DND-41 (cell line): ENCODE measurements around the gene TTPAL.

ENCODE experiments used
- CTCF ChIP-seq: IDR thresholded peaks from 2 replicates; pipeline ENCODE4 v1.5.1; 2012; ENCODE audit warnings: borderline replicate concordance, low read length, moderate library complexity, mild to moderate bottlenecking; ENCODE audit not compliant: poor library complexity, severe bottlenecking; ENCODE audit errors: extremely low read depth
- EZH2 ChIP-seq: IDR thresholded peaks from 3 replicates; pipeline ENCODE4 v1.6.1; 2012; ENCODE audit warnings: borderline replicate concordance, low read depth, mild to moderate bottlenecking, moderate library complexity, low read length, inconsistent platforms; ENCODE audit not compliant: severe bottlenecking

GRCh38 chr20:44479643-44480042, 4.0 kb downstream of the TTPAL start:
- TF ChIP-seq CTCF: no peak
- no peak for TF ChIP-seq EZH2
